HepG2 (cell line): Measurements from ENCODE around the gene POMT2. TPM values are rescaled to one million over a fixed set of nuclear protein-coding genes. Genes with fewer than 3 reads are reported as not detected.

Source experiments
- DBP ChIP-seq: sonication (generic); formaldehyde crosslinking; IDR thresholded peaks from 2 replicates; pipeline ENCODE4 v1.4.0; 2020; ENCODE audit warnings: missing genetic modification reagents; ENCODE audit errors: not compliant biosample characterization
- ELF3 ChIP-seq: IDR thresholded peaks from 2 replicates; pipeline ENCODE4 v1.6.1; 2016; ENCODE audit warnings: missing genetic modification reagents, missing compliant biosample characterization
- FUBP1 ChIP-seq: sonication (generic); formaldehyde crosslinking; IDR thresholded peaks from 2 replicates; pipeline ENCODE4 v1.5.1; 2020; ENCODE audit warnings: missing genetic modification reagents, mild to moderate bottlenecking, borderline replicate concordance
- ISL2 ChIP-seq: sonication (generic); formaldehyde crosslinking; IDR thresholded peaks from 2 replicates; pipeline ENCODE4 v1.5.0; 2020; ENCODE audit warnings: missing genetic modification reagents
- MTA1 ChIP-seq: sonication (generic); formaldehyde crosslinking; IDR thresholded peaks from 2 replicates; pipeline ENCODE4 v1.4.0; 2020; ENCODE audit warnings: missing genetic modification reagents, mild to moderate bottlenecking, borderline replicate concordance
- MTF2 ChIP-seq: sonication (generic); formaldehyde crosslinking; IDR thresholded peaks from 2 replicates; pipeline ENCODE4 v1.5.0; 2020; ENCODE audit warnings: missing genetic modification reagents, borderline replicate concordance
- NFYC ChIP-seq: IDR thresholded peaks from 2 replicates; pipeline ENCODE4 v1.6.1; 2016; ENCODE audit warnings: missing genetic modification reagents, missing compliant biosample characterization
- ZNF432 ChIP-seq: sonication (generic); formaldehyde crosslinking; IDR thresholded peaks from 2 replicates; pipeline ENCODE4 v1.5.0; 2020; ENCODE audit warnings: missing genetic modification reagents, mild to moderate bottlenecking, borderline replicate concordance
- ZNF512B ChIP-seq: sonication (generic); formaldehyde crosslinking; IDR thresholded peaks from 2 replicates; pipeline ENCODE4 v1.5.1; 2020; ENCODE audit warnings: missing genetic modification reagents, mild to moderate bottlenecking, borderline replicate concordance
- polyA plus RNA-seq, 8 experiments: library from polyadenylated mRNA; depleted of rRNA in 3 of 8; stranded (reverse) in 7 of 8; unstranded in 1 of 8; fragments of >200 nt; fragmentation: Illumina TruSeq in 4 of 8; extraction: Trizol in 4 of 8; gene quantifications; 2 replicates each; pipeline versions ENCODE4 v1.2.1 to v1.2.3, GENCODE V29; 2011 to 2016; ENCODE audit warnings: low read depth in 4 of 8, missing spikeins in 1 of 8, mixed read lengths in 1 of 8; ENCODE audit not compliant: insufficient read depth in 1 of 8
- total RNA-seq, 5 experiments: library from RNA; depleted of rRNA; stranded (reverse); fragments of >200 nt; fragmentation: Illumina TruSeq; extraction: Trizol; gene quantifications; 2 replicates each; pipeline ENCODE4 v1.2.3, GENCODE V29; 2016; ENCODE audit warnings: low read depth in 1 of 5

POMT2 gene
- total and polyA plus RNA-seq, 2 of the 13 experiments (the other 11 are each of a cell fraction or from before 2014, with no cell fraction given), result 15.3 to 15.9 TPM

GRCh38 chr14:77228056-77228455 is 92.6 kb downstream of the POMT2 start (continued):
- TF ChIP-seq ZNF512B (CRISPR knock-in tag) (no peak), DBP (CRISPR knock-in tag) (no peak), ZNF432 (CRISPR knock-in tag) (no peak), NFYC (CRISPR knock-in tag) (no peak), FUBP1 (CRISPR knock-in tag) (no peak), MTF2 (CRISPR knock-in tag) (no peak), ISL2 (CRISPR knock-in tag) (no peak), ELF3 (CRISPR knock-in tag) (no peak), MTA1 (no peak)
